Liver (tissue), 9 donors: ENCODE measurements around the gene DGKB. TPM values are rescaled to one million over a fixed set of nuclear protein-coding genes. Genes with fewer than 3 reads are reported as not detected.
"Not testable (repeated sequence)": the region's sequence is repeated elsewhere in the genome, so short reads cannot be mapped to it uniquely, and the experiment has no call there.

Experiments used
- DNase-seq: peaks from one replicate; pipeline ENCODE4 v3.0.0-alpha.2; 2017; ENCODE audit warnings: low spot score
- H3K27ac ChIP-seq, 2 donors: one replicate each; pipeline ENCODE4 v1.7.0; 2013; ENCODE audit warnings: inconsistent platforms in 2 of 2, low read length in 2 of 2, control low read depth in 1 of 2, low read depth in 1 of 2, mild to moderate bottlenecking in 1 of 2
- H3K27me3 ChIP-seq, 4 donors: one replicate each; pipeline versions ENCODE4 v1.6.1 to v1.7.0; 2013; ENCODE audit warnings: low read length in 3 of 4, inconsistent platforms in 1 of 4, mild to moderate bottlenecking in 1 of 4, moderate library complexity in 1 of 4; ENCODE audit not compliant: control insufficient read depth in 4 of 4, insufficient read depth in 4 of 4
- H3K36me3 ChIP-seq, 4 donors: one replicate each; pipeline versions ENCODE4 v1.6.1 to v1.7.0; 2013; ENCODE audit warnings: low read length in 3 of 4, mild to moderate bottlenecking in 3 of 4, low read depth in 1 of 4, moderate library complexity in 1 of 4; ENCODE audit not compliant: control insufficient read depth in 4 of 4, insufficient read depth in 3 of 4
- H3K4me1 ChIP-seq, 4 donors: one replicate each; pipeline versions ENCODE4 v1.6.1 to v1.7.0; 2013; ENCODE audit warnings: low read length in 3 of 4, mild to moderate bottlenecking in 3 of 4, moderate library complexity in 1 of 4; ENCODE audit not compliant: control insufficient read depth in 4 of 4, insufficient read depth in 4 of 4
- H3K4me3 ChIP-seq, 3 donors: one replicate each; pipeline versions ENCODE4 v1.6.1 to v1.7.0; 2013; ENCODE audit warnings: low read length in 3 of 3, control low read depth in 1 of 3, low read depth in 1 of 3, mild to moderate bottlenecking in 1 of 3
- H3K9ac ChIP-seq, 2 donors: one replicate each; pipeline ENCODE4 v1.7.0; 2013; ENCODE audit warnings: low read length in 2 of 2, mild to moderate bottlenecking in 2 of 2, moderate library complexity in 2 of 2, control low read depth in 1 of 2, low read depth in 1 of 2
- H3K9me3 ChIP-seq, 4 donors: one replicate each; pipeline versions ENCODE4 v1.6.1 to v1.7.0; 2013; ENCODE audit warnings: low read length in 3 of 4; ENCODE audit not compliant: control insufficient read depth in 4 of 4
- EGR1 ChIP-seq, 2 donors: IDR thresholded peaks; 2 replicates each; pipeline ENCODE4 v1.6.1; 2016 to 2018; ENCODE audit warnings: antibody characterized with exemption in 2 of 2, low read depth in 2 of 2
- FOXA1 ChIP-seq: IDR thresholded peaks from 2 replicates; pipeline ENCODE4 v1.6.1; 2016; ENCODE audit warnings: antibody characterized with exemption
- GABPA ChIP-seq, 2 donors: IDR thresholded peaks in 1 of 2; conservative IDR thresholded peaks in 1 of 2; 2 replicates each; pipeline ENCODE4 v1.6.1; 2016; ENCODE audit warnings: antibody characterized with exemption in 2 of 2, mild to moderate bottlenecking in 1 of 2, moderate library complexity in 1 of 2
- HNF4A ChIP-seq, 2 donors: conservative IDR thresholded peaks; 2 replicates each; pipeline ENCODE4 v1.6.1; 2016; ENCODE audit warnings: antibody characterized with exemption in 2 of 2, mild to moderate bottlenecking in 2 of 2
- HNF4G ChIP-seq: IDR thresholded peaks from 2 replicates; pipeline ENCODE4 v1.6.1; 2016; ENCODE audit warnings: antibody characterized with exemption
- JUND ChIP-seq, 2 donors: IDR thresholded peaks; 2 replicates each; pipeline ENCODE4 v1.6.1; 2016; ENCODE audit warnings: antibody characterized with exemption in 2 of 2
- MAX ChIP-seq: IDR thresholded peaks from 2 replicates; pipeline ENCODE4 v1.6.1; 2016; ENCODE audit warnings: antibody characterized with exemption
- NR2F2 ChIP-seq: IDR thresholded peaks from 2 replicates; pipeline ENCODE4 v1.6.1; 2016; ENCODE audit warnings: antibody characterized with exemption
- RAD21 ChIP-seq, 2 donors: IDR thresholded peaks; 2 replicates each; pipeline ENCODE4 v1.6.1; 2016; ENCODE audit warnings: antibody characterized with exemption in 2 of 2, mild to moderate bottlenecking in 2 of 2
- RXRA ChIP-seq, 2 donors: IDR thresholded peaks; 2 replicates each; pipeline ENCODE4 v1.6.1; 2017 to 2018; ENCODE audit warnings: antibody characterized with exemption in 2 of 2, mild to moderate bottlenecking in 1 of 2
- SP1 ChIP-seq: IDR thresholded peaks from 2 replicates; pipeline ENCODE4 v1.6.1; 2018; ENCODE audit warnings: antibody characterized with exemption, mild to moderate bottlenecking
- TAF1 ChIP-seq: conservative IDR thresholded peaks from 2 replicates; pipeline ENCODE4 v1.6.1; 2016; ENCODE audit warnings: antibody characterized with exemption, mild to moderate bottlenecking
- YY1 ChIP-seq: IDR thresholded peaks from 2 replicates; pipeline ENCODE4 v1.6.1; 2016; ENCODE audit warnings: antibody characterized with exemption, mild to moderate bottlenecking
- WGBS: extraction: QIAGEN DNeasy Blood & Tissue Kit; methylation state at CpG from one replicate; pipeline ENCODE4 v1.1.7; 2013; 5-methylcytosine and 5-hydroxymethylcytosine counted together
- polyA plus RNA-seq, 2 donors: library from polyadenylated mRNA; stranded (reverse) in 1 of 2; unstranded in 1 of 2; fragments of 200-250 nt in 1 of 2; fragments of >200 nt in 1 of 2; fragmentation: Nextera tagmentation in 1 of 2; extraction: Ambion mirVana in 1 of 2; gene quantifications; one replicate each; pipeline versions ENCODE4 v1.2.1 to v1.2.3, GENCODE V29; 2013 to 2015
- total RNA-seq, 2 donors: library from RNA; depleted of rRNA; stranded (reverse); fragments of >200 nt; gene quantifications; one replicate each; pipeline ENCODE4 v1.2.3, GENCODE V29; 2014
- TF ChIP-seq, protein P1 (sequence below): IDR thresholded peaks from 2 replicates; pipeline ENCODE4 v1.6.1; 2016; ENCODE audit warnings: antibody characterized with exemption, mild to moderate bottlenecking
- TF ChIP-seq, protein P2 (sequence below): IDR thresholded peaks from 2 replicates; pipeline ENCODE4 v1.6.1; 2016; ENCODE audit warnings: antibody characterized with exemption
- TF ChIP-seq, protein P3 (sequence below): IDR thresholded peaks from 2 replicates; pipeline ENCODE4 v1.6.1; 2016; ENCODE audit warnings: antibody characterized with exemption
- donor health status: healthy.
- donor health status: healthy.
- donor health status: healthy.
- donor health status: healthy.
- donor health status: healthy.

DGKB gene
- total and polyA plus RNA-seq, 4 donors = 0.09 to 0.42 TPM; not detected in 2

GRCh38 chr7:14480281-14480680, 422.3 kb downstream of the DGKB start (continued):
- TF ChIP-seq, protein P1, sequence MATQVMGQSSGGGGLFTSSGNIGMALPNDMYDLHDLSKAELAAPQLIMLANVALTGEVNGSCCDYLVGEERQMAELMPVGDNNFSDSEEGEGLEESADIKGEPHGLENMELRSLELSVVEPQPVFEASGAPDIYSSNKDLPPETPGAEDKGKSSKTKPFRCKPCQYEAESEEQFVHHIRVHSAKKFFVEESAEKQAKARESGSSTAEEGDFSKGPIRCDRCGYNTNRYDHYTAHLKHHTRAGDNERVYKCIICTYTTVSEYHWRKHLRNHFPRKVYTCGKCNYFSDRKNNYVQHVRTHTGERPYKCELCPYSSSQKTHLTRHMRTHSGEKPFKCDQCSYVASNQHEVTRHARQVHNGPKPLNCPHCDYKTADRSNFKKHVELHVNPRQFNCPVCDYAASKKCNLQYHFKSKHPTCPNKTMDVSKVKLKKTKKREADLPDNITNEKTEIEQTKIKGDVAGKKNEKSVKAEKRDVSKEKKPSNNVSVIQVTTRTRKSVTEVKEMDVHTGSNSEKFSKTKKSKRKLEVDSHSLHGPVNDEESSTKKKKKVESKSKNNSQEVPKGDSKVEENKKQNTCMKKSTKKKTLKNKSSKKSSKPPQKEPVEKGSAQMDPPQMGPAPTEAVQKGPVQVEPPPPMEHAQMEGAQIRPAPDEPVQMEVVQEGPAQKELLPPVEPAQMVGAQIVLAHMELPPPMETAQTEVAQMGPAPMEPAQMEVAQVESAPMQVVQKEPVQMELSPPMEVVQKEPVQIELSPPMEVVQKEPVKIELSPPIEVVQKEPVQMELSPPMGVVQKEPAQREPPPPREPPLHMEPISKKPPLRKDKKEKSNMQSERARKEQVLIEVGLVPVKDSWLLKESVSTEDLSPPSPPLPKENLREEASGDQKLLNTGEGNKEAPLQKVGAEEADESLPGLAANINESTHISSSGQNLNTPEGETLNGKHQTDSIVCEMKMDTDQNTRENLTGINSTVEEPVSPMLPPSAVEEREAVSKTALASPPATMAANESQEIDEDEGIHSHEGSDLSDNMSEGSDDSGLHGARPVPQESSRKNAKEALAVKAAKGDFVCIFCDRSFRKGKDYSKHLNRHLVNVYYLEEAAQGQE = no peak

- Histone ChIP-seq H3K27ac (no peak overlapping the region), H3K4me3 (no peak overlapping the region), H3K36me3 (no peaks in the 10 kb centered on the region), H3K4me1 (no peaks in the 10 kb centered on the region), H3K9me3 (no peaks in the 10 kb centered on the region), H3K9ac (no peak overlapping the region), H3K27me3 (no peaks in the 10 kb centered on the region)
- 75% methylated on average over 2 of the region's 2 CpGs for WGBS
- DNase-seq = no peak
- TF ChIP-seq RAD21 (IDR thresholded peaks at IDR 0.05) = no peak
- TF ChIP-seq TAF1 = no peak
- no peak for TF ChIP-seq NR2F2
- TF ChIP-seq, protein P1 = no peak
- TF ChIP-seq, protein P2, sequence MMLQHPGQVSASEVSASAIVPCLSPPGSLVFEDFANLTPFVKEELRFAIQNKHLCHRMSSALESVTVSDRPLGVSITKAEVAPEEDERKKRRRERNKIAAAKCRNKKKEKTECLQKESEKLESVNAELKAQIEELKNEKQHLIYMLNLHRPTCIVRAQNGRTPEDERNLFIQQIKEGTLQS = no peak
- no peak for TF ChIP-seq MAX
- no peak for TF ChIP-seq EGR1 (IDR thresholded peaks at IDR 0.05; ENCODE audit: low read depth in 2 of 2)
- TF ChIP-seq, protein P3, sequence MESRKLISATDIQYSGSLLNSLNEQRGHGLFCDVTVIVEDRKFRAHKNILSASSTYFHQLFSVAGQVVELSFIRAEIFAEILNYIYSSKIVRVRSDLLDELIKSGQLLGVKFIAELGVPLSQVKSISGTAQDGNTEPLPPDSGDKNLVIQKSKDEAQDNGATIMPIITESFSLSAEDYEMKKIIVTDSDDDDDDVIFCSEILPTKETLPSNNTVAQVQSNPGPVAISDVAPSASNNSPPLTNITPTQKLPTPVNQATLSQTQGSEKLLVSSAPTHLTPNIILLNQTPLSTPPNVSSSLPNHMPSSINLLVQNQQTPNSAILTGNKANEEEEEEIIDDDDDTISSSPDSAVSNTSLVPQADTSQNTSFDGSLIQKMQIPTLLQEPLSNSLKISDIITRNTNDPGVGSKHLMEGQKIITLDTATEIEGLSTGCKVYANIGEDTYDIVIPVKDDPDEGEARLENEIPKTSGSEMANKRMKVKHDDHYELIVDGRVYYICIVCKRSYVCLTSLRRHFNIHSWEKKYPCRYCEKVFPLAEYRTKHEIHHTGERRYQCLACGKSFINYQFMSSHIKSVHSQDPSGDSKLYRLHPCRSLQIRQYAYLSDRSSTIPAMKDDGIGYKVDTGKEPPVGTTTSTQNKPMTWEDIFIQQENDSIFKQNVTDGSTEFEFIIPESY = no peak
- TF ChIP-seq SP1 = no peak
- TF ChIP-seq JUND (IDR thresholded peaks at IDR 0.05) = no peak
- no peak for TF ChIP-seq RXRA (IDR thresholded peaks at IDR 0.05)
- no peak for TF ChIP-seq HNF4A (conservative IDR thresholded peaks at IDR 0.05)
- no peak for TF ChIP-seq GABPA (IDR thresholded peaks at IDR 0.05 in 1 of 2, conservative IDR thresholded peaks at IDR 0.05 in 1 of 2)
- TF ChIP-seq HNF4G = no peak
- no peak for TF ChIP-seq FOXA1
- TF ChIP-seq YY1 = no peak
Observed at GRCh38 chr7:14478834-14479510, 423.6 kb downstream of the DGKB start.

GRCh38 chr7:14461716-14462115, 440.8 kb downstream of the DGKB start:
- not testable (repeated sequence) for DNase-seq, H3K4me3 ChIP-seq, H3K4me1 ChIP-seq, H3K9ac ChIP-seq, H3K9me3 ChIP-seq, H3K27me3 ChIP-seq, H3K36me3 ChIP-seq, H3K27ac ChIP-seq
- WGBS = 69% methylated on average over 3 of the region's 3 CpGs

DNA sequence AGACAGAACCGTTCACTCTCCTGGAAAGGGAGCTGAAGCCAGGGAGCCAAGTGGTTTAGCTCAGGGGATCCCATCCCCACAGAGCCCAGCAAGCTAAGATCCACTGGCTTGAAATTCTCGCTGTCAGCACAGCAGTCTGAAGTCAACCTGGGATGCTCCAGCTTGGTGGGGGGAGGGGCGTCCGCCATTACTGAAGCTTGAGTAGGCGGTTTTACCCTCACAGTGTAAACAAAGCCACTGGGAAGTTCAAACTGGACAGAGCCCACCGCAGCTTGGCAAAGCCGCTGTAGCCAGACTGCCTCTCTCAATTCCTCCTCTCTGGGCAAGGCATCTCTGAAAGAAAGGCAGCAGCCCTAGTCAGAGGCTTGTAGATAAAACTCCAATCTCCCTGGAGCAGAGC, 443.7 kb downstream of the DGKB start:
- not testable (repeated sequence) for DNase-seq, H3K36me3 ChIP-seq, H3K9me3 ChIP-seq, H3K4me1 ChIP-seq, H3K9ac ChIP-seq, H3K27ac ChIP-seq, H3K27me3 ChIP-seq, H3K4me3 ChIP-seq
- 90% methylated on average over 7 of the region's 7 CpGs for WGBS
